Neutrophil (primary cell): ENCODE results near the gene OPA3.
"Not testable (repeated sequence)": the region's sequence is repeated elsewhere in the genome, so short reads cannot be mapped to it uniquely, and the experiment has no call there.

Experiments used
- H3K27ac ChIP-seq: fragments of 200-600 bp; sonication (generic); 2 replicates; pipeline ENCODE4 v1.5.1; 2016; ENCODE audit warnings: mild to moderate bottlenecking, moderate library complexity
- H3K27me3 ChIP-seq: fragments of 200-600 bp; sonication (generic); 2 replicates; pipeline ENCODE4 v1.6.0; 2016; ENCODE audit warnings: mild to moderate bottlenecking
- H3K36me3 ChIP-seq: fragments of 200-600 bp; sonication (generic); 2 replicates; pipeline ENCODE4 v1.5.1; 2017
- H3K4me1 ChIP-seq, 2 experiments: fragments of 200-600 bp in 1 of 2; sonication (generic) in 1 of 2; 1 replicate in 1 of 2; 2 replicates in 1 of 2; pipeline versions ENCODE4 v1.5.1 to v1.6.1; 2013 to 2016; ENCODE audit warnings: low read depth in 1 of 2, low read length in 1 of 2, mild to moderate bottlenecking in 1 of 2, moderate library complexity in 1 of 2; ENCODE audit not compliant: control insufficient read depth in 1 of 2, insufficient read depth in 1 of 2
- H3K4me3 ChIP-seq, 2 experiments: fragments of 200-600 bp in 1 of 2; sonication (generic) in 1 of 2; 1 replicate in 1 of 2; 2 replicates in 1 of 2; pipeline ENCODE4 v1.5.1; 2013 to 2016; ENCODE audit warnings: low read depth in 1 of 2, low read length in 1 of 2, mild to moderate bottlenecking in 1 of 2, moderate library complexity in 1 of 2
- H3K9me3 ChIP-seq: fragments of 200-600 bp; sonication (generic); 2 replicates; pipeline ENCODE4 v1.5.1; 2016
- CTCF ChIP-seq: fragments of 200-600 bp; sonication (generic); IDR thresholded peaks from 2 replicates; pipeline ENCODE4 v1.5.1; 2016; ENCODE audit warnings: antibody characterized with exemption

The OPA3 gene

GRCh38 chr19:45621976-45622503 lies 37.4 kb upstream of the OPA3 start:
- H3K36me3 ChIP-seq = peaks cover 89% of the 10 kb centered on the region
- no peak for TF ChIP-seq CTCF
- H3K27ac ChIP-seq = no peak overlapping the region
- no peak overlapping the region for H3K4me3 ChIP-seq
- H3K9me3 ChIP-seq = no peaks in the 10 kb centered on the region
- H3K4me1 ChIP-seq = no peaks in the 10 kb centered on the region
- H3K27me3 ChIP-seq = no peaks in the 10 kb centered on the region

GRCh38 chr19:45621389-45621788 lies 36.8 kb upstream of the OPA3 start:
- H3K4me3 ChIP-seq = no peak overlapping the region
- no peaks in the 10 kb centered on the region for H3K27me3 ChIP-seq
- TF ChIP-seq CTCF = no peak
- H3K4me1 ChIP-seq = no peaks in the 10 kb centered on the region
- H3K36me3 ChIP-seq = peaks cover 89% of the 10 kb centered on the region
- no peak overlapping the region for H3K27ac ChIP-seq
- H3K9me3 ChIP-seq = no peaks in the 10 kb centered on the region

GRCh38 chr19:45616704-45617017 lies 32.1 kb upstream of the OPA3 start:
- TF ChIP-seq CTCF = no peak
- H3K9me3 ChIP-seq = no peaks in the 10 kb centered on the region
- no peak overlapping the region for H3K4me3 ChIP-seq
- H3K36me3 ChIP-seq = peaks cover 97% of the 10 kb centered on the region
- no peak overlapping the region for H3K27ac ChIP-seq
- H3K27me3 ChIP-seq = no peaks in the 10 kb centered on the region
- peaks cover 0 to 3% of the 10 kb centered on the region in 2 experiments for H3K4me1 ChIP-seq

GRCh38 chr19:45615795-45616703 lies 31.4 kb upstream of the OPA3 start:
- H3K4me1 ChIP-seq = peaks cover 0 to 3% of the 10 kb centered on the region in 2 experiments
- TF ChIP-seq CTCF = no peak
- no peak overlapping the region for H3K4me3 ChIP-seq
- H3K9me3 ChIP-seq = no peaks in the 10 kb centered on the region
- H3K27me3 ChIP-seq = no peaks in the 10 kb centered on the region
- peaks cover 97% of the 10 kb centered on the region for H3K36me3 ChIP-seq
- H3K27ac ChIP-seq = no peak overlapping the region

- not testable (repeated sequence) for H3K27ac ChIP-seq, H3K9me3 ChIP-seq
- H3K36me3 ChIP-seq = peaks cover 97% of the 10 kb centered on the region
Observed at GRCh38 chr19:45615056-45615455, 30.5 kb upstream of the OPA3 start.

More at GRCh38 chr19:45615056-45615455, 30.5 kb upstream of the OPA3 start:
- H3K4me3 ChIP-seq, H3K27me3 ChIP-seq, H3K4me1 ChIP-seq: not testable (repeated sequence)
